CD4-positive, CD25-positive, alpha-beta regulatory T cell (primary cell): ENCODE measurements around the gene IGLON5. TPM values are rescaled to one million over a fixed set of nuclear protein-coding genes. Genes with fewer than 3 reads are reported as not detected.

ENCODE experiments used
- ATAC-seq, 2 donors: fragments of 150-1000 bp; cut with Tn5 transposase; one replicate each; pipeline ENCODE4 v1.10.0; 2021; ENCODE audit warnings: low read depth in 2 of 2, moderate number of reproducible peaks in 2 of 2, moderate library complexity in 1 of 2
- DNase-seq, 3 donors: peaks; one replicate each; pipeline versions ENCODE4 v3.0.0 to v3.0.0-alpha.2; 2012 to 2022; ENCODE audit warnings: mixed read lengths in 1 of 3
- H3K27ac ChIP-seq: one replicate; pipeline ENCODE4 v1.7.0; 2013; ENCODE audit warnings: mild to moderate bottlenecking, low read length; ENCODE audit not compliant: insufficient read depth, poor library complexity, severe bottlenecking
- H3K27me3 ChIP-seq: one replicate; pipeline ENCODE4 v1.7.0; 2013; ENCODE audit warnings: low read length; ENCODE audit not compliant: control insufficient read depth, insufficient read depth
- H3K36me3 ChIP-seq: one replicate; pipeline ENCODE4 v1.7.0; 2013; ENCODE audit warnings: mild to moderate bottlenecking, low read length, moderate library complexity; ENCODE audit not compliant: control insufficient read depth, insufficient read depth
- H3K4me1 ChIP-seq: 2 replicates; pipeline ENCODE4 v1.7.0; 2013; ENCODE audit warnings: mild to moderate bottlenecking, low read length; ENCODE audit not compliant: insufficient read depth, control insufficient read depth, poor library complexity, severe bottlenecking
- H3K4me3 ChIP-seq: one replicate; pipeline ENCODE4 v1.7.0; 2013; ENCODE audit warnings: low read depth, mild to moderate bottlenecking, low read length, moderate library complexity
- H3K9me3 ChIP-seq, 2 experiments: 1 replicate in 1 of 2; 2 replicates in 1 of 2; pipeline ENCODE4 v1.7.0; 2013; ENCODE audit warnings: low read length in 2 of 2, mild to moderate bottlenecking in 1 of 2, moderate library complexity in 1 of 2; ENCODE audit not compliant: control insufficient read depth in 2 of 2
- H3K27ac Mint-ChIP-seq, 3 donors: one replicate each; pipeline ENCODE4 v1.8.0; 2020 to 2022; ENCODE audit warnings: mild to moderate bottlenecking in 3 of 3, mixed read lengths in 3 of 3, moderate library complexity in 2 of 3
- H3K27me3 Mint-ChIP-seq: one replicate; pipeline ENCODE4 v1.8.0; 2022; ENCODE audit warnings: mild to moderate bottlenecking, mixed read lengths
- H3K36me3 Mint-ChIP-seq: one replicate; pipeline ENCODE4 v1.8.0; 2020; ENCODE audit warnings: mixed read lengths
- H3K4me1 Mint-ChIP-seq, 4 donors: one replicate each; pipeline ENCODE4 v1.8.0; 2020 to 2022; ENCODE audit warnings: mixed read lengths in 4 of 4, mild to moderate bottlenecking in 1 of 4
- H3K4me3 Mint-ChIP-seq, 4 donors: one replicate each; pipeline ENCODE4 v1.8.0; 2020 to 2022; ENCODE audit warnings: mild to moderate bottlenecking in 4 of 4, mixed read lengths in 4 of 4, moderate library complexity in 3 of 4
- H3K9me3 Mint-ChIP-seq, 7 donors: one replicate each; pipeline ENCODE4 v1.8.0; 2020 to 2022; ENCODE audit warnings: mixed read lengths in 7 of 7, mild to moderate bottlenecking in 3 of 7, moderate library complexity in 2 of 7
- polyA plus RNA-seq, 4 donors: library from polyadenylated mRNA; unstranded; fragments of 300-500 nt; fragmentation: Illumina TruSeq; gene quantifications; one replicate each; pipeline ENCODE4 v1.2.3, GENCODE V29; 2021
- total RNA-seq: library from RNA; stranded (reverse); gene quantifications from one replicate; pipeline ENCODE4 v1.2.3, GENCODE V29; 2022

IGLON5 gene
- total and polyA plus RNA-seq, 5 donors from 2014 or later: not detected

- Mint-ChIP-seq H3K27me3 (peaks cover 32% of the 10 kb centered on the region), H3K4me1 (peaks cover 0 to 1% (median 0%) of the 10 kb centered on the region in 4 donors), H3K9me3 (peaks cover 0 to 8% (median 2%) of the 10 kb centered on the region in 7 donors), H3K36me3 (no peaks in the 10 kb centered on the region), H3K4me3 (no peak overlapping the region), H3K27ac (no peak overlapping the region)
- DNase-seq (no peak), ATAC-seq (no peak)
- Histone ChIP-seq H3K4me3 (no peak overlapping the region), H3K36me3 (no peaks in the 10 kb centered on the region), H3K9me3 (no peaks in the 10 kb centered on the region), H3K27ac (no peak overlapping the region), H3K27me3 (no peaks in the 10 kb centered on the region), H3K4me1 (no peaks in the 10 kb centered on the region)
These were observed 7.5 kb downstream of the IGLON5 start for GRCh38 chr19:51318687-51319648.

- Histone ChIP-seq H3K4me1 (no peaks in the 10 kb centered on the region), H3K27ac (no peak overlapping the region), H3K36me3 (no peaks in the 10 kb centered on the region), H3K27me3 (no peaks in the 10 kb centered on the region), H3K4me3 (no peak overlapping the region), H3K9me3 (no peaks in the 10 kb centered on the region)
- Mint-ChIP-seq H3K27me3 (peaks cover 35% of the 10 kb centered on the region), H3K36me3 (no peaks in the 10 kb centered on the region), H3K4me3 (no peak overlapping the region), H3K4me1 (peaks cover 0 to 1% (median 0%) of the 10 kb centered on the region in 4 donors), H3K9me3 (peaks cover 0 to 6% (median 2%) of the 10 kb centered on the region in 7 donors), H3K27ac (no peak overlapping the region)
- ATAC-seq: no peak
- no peak for DNase-seq
These were observed 8.3 kb downstream of the IGLON5 start for GRCh38 chr19:51319649-51320279.

- Histone ChIP-seq H3K4me1 (no peaks in the 10 kb centered on the region), H3K27me3 (no peaks in the 10 kb centered on the region), H3K4me3 (no peak overlapping the region), H3K27ac (no peak overlapping the region), H3K9me3 (no peaks in the 10 kb centered on the region), H3K36me3 (no peaks in the 10 kb centered on the region)
- peaks cover 0 to 4% (median 2%) of the 10 kb centered on the region in 7 donors for H3K9me3 Mint-ChIP-seq
- no peak overlapping the region for H3K4me3 Mint-ChIP-seq
- DNase-seq (no peak), ATAC-seq (no peak)
- H3K27ac Mint-ChIP-seq: no peak overlapping the region
- no peaks in the 10 kb centered on the region for H3K36me3 Mint-ChIP-seq
- H3K27me3 Mint-ChIP-seq: peaks cover 32% of the 10 kb centered on the region
- H3K4me1 Mint-ChIP-seq: peaks cover 0 to 1% (median 0%) of the 10 kb centered on the region in 4 donors
These were observed 8.8 kb downstream of the IGLON5 start for GRCh38 chr19:51320280-51320657.

GRCh38 chr19:51321799-51322198 lies 10.4 kb downstream of the IGLON5 start:
- peaks cover 5% of the 10 kb centered on the region for H3K27me3 ChIP-seq
- DNase-seq (no peak), ATAC-seq (no peak)
- no peaks in the 10 kb centered on the region for H3K4me1 ChIP-seq
- no peak overlapping the region for H3K27ac Mint-ChIP-seq
- H3K9me3 ChIP-seq: no peaks in the 10 kb centered on the region
- no peak overlapping the region for H3K27ac ChIP-seq
- peaks cover 39% of the 10 kb centered on the region for H3K27me3 Mint-ChIP-seq
- peaks cover 0 to 4% (median 2%) of the 10 kb centered on the region in 7 donors for H3K9me3 Mint-ChIP-seq
- H3K36me3 ChIP-seq: no peaks in the 10 kb centered on the region
- no peaks in the 10 kb centered on the region for H3K36me3 Mint-ChIP-seq
- H3K4me3 ChIP-seq: no peak overlapping the region
- no peak overlapping the region for H3K4me3 Mint-ChIP-seq
- peaks cover 0 to 5% (median under 1%) of the 10 kb centered on the region in 4 donors for H3K4me1 Mint-ChIP-seq

GRCh38 chr19:51323481-51324166 lies 12.2 kb downstream of the IGLON5 start:
- Mint-ChIP-seq H3K4me3 (peak overlapping the region in 1 of 4 donors; percentile 24), H3K9me3 (peaks cover 0 to 4% (median 2%) of the 10 kb centered on the region in 7 donors), H3K27me3 (peaks cover 56% of the 10 kb centered on the region), H3K4me1 (peaks cover 0 to 15% (median 4%) of the 10 kb centered on the region in 4 donors), H3K36me3 (no peaks in the 10 kb centered on the region), H3K27ac (no peak overlapping the region)
- H3K4me3 ChIP-seq: no peak overlapping the region
- no peak overlapping the region for H3K27ac ChIP-seq
- H3K36me3 ChIP-seq: no peaks in the 10 kb centered on the region
- H3K9me3 ChIP-seq: no peaks in the 10 kb centered on the region
- H3K4me1 ChIP-seq: peaks cover 14% of the 10 kb centered on the region
- DNase-seq: no peak
- no peak for ATAC-seq
- peaks cover 7% of the 10 kb centered on the region for H3K27me3 ChIP-seq

- Mint-ChIP-seq H3K27me3 (peaks cover 58% of the 10 kb centered on the region), H3K36me3 (no peaks in the 10 kb centered on the region), H3K9me3 (peaks cover 0 to 4% (median 2%) of the 10 kb centered on the region in 7 donors), H3K4me3 (no peak overlapping the region), H3K4me1 (peaks cover 0 to 15% (median 4%) of the 10 kb centered on the region in 4 donors), H3K27ac (no peak overlapping the region)
- peaks cover 14% of the 10 kb centered on the region for H3K4me1 ChIP-seq
- H3K36me3 ChIP-seq: no peaks in the 10 kb centered on the region
- peaks cover 7% of the 10 kb centered on the region for H3K27me3 ChIP-seq
- no peak overlapping the region for H3K27ac ChIP-seq
- no peak for ATAC-seq
- no peak overlapping the region for H3K4me3 ChIP-seq
- no peak for DNase-seq
- H3K9me3 ChIP-seq: no peaks in the 10 kb centered on the region
These were observed 12.7 kb downstream of the IGLON5 start for GRCh38 chr19:51324167-51324481.

- no peak overlapping the region for H3K27ac Mint-ChIP-seq
- peaks cover under 1% of the 10 kb centered on the region for H3K36me3 Mint-ChIP-seq
These were observed 13.9 kb downstream of the IGLON5 start for GRCh38 chr19:51325161-51325976.

More at GRCh38 chr19:51325161-51325976, 13.9 kb downstream of the IGLON5 start:
- no peak overlapping the region for H3K4me3 Mint-ChIP-seq
- Histone ChIP-seq H3K27ac (no peak overlapping the region), H3K4me1 (peaks cover 14% of the 10 kb centered on the region), H3K9me3 (no peaks in the 10 kb centered on the region), H3K36me3 (no peaks in the 10 kb centered on the region), H3K27me3 (peaks cover 7% of the 10 kb centered on the region), H3K4me3 (no peak overlapping the region)
- H3K27me3 Mint-ChIP-seq: peaks cover 59% of the 10 kb centered on the region
- DNase-seq (no peak), ATAC-seq (no peak)
- peaks cover 0 to 5% (median 2%) of the 10 kb centered on the region in 7 donors for H3K9me3 Mint-ChIP-seq
- H3K4me1 Mint-ChIP-seq: peaks cover 0 to 15% (median 4%) of the 10 kb centered on the region in 4 donors
